LNCAP (cell line): ENCODE data around the gene NCOA1.

Experiments used
- TF ChIP-seq, protein P1 (sequence below): fragments of 450-650 bp; IDR thresholded peaks from 2 replicates; pipeline ENCODE4 v1.5.1; 2017; ENCODE audit warnings: mild to moderate bottlenecking

Gene NCOA1

DNA sequence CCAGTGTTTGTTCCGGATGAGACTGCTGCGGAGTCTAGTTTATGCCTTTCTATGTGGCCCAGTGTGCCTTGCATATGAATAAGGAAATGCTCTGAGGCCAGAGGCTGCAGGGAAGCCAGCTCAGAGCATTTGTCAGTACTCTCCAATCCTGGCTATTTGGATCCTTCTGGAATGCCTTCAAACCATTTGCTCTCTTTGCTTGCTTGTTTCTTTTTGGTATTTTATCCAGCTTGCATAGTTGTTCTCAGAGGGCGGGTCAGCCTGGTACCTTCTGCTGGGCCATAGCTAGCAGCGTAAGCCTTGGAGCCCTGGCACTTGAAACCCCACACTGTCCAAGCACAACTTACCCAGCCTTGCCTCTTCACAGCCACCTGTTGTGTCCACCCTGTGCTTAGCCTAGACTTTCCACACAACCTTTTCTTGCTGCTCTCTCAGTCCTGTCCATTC lies 322.7 kb downstream of the NCOA1 start:
- TF ChIP-seq, protein P1, sequence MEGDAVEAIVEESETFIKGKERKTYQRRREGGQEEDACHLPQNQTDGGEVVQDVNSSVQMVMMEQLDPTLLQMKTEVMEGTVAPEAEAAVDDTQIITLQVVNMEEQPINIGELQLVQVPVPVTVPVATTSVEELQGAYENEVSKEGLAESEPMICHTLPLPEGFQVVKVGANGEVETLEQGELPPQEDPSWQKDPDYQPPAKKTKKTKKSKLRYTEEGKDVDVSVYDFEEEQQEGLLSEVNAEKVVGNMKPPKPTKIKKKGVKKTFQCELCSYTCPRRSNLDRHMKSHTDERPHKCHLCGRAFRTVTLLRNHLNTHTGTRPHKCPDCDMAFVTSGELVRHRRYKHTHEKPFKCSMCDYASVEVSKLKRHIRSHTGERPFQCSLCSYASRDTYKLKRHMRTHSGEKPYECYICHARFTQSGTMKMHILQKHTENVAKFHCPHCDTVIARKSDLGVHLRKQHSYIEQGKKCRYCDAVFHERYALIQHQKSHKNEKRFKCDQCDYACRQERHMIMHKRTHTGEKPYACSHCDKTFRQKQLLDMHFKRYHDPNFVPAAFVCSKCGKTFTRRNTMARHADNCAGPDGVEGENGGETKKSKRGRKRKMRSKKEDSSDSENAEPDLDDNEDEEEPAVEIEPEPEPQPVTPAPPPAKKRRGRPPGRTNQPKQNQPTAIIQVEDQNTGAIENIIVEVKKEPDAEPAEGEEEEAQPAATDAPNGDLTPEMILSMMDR, result no peak

DNA sequence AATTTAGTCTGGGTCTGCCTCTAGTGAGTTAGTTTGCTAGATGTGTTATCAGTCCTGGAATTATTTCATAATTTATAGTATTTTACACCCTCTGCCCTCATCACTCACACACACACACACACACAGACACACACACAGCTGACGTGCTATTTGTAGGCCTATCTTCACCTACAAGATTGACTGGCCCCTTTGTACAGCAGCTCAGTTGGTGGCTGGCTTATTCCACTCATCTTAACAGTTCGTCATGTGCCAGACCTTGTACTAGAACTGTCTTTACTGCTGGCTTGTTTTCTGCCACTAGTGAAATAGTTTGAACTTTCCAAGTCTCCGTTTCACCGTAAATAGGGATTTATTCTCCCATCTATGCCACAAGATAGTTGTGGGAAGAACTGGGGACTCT lies 323.5 kb downstream of the NCOA1 start:
- TF ChIP-seq, protein P1, result no peak

DNA sequence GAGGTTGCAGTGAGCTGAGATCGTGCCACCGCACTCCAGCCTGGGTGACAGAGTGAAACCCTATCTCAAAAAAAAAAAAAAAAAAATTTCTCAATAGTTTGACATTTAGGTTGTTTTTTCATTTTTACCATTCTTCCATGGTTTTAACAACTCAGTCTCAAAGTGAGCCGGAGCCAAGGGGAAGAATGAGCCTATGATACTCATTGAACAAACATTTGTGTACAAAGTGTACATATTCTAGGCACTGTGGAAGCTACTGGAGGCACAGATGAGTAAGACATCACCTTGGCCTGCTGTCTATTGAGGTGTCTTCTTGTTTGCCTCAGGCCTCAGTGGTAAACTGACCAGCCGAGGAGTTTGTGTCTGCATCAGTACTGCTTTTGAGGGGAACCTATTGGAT lies 324.1 kb downstream of the NCOA1 start:
- TF ChIP-seq, protein P1, result no peak

DNA sequence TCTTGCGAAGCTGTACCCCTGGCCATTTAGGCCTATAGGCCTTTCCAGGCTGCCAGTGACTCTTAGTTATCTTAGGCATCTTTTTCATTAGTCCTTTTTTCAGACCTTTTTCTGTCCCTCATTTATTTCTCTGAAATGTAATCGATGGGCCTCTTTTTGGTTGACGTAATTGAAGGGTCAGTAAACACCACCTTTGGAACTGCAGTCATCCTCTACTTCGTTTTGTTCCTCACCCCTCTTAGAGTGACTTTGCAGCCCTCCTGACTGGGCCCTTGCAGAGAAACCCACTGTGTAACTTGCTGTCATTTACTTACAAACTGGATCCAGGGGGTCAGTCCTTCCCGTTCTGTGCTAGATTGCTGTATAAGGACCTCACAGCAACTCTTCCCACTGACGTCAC lies 325.4 kb downstream of the NCOA1 start:
- TF ChIP-seq, protein P1, result no peak

DNA sequence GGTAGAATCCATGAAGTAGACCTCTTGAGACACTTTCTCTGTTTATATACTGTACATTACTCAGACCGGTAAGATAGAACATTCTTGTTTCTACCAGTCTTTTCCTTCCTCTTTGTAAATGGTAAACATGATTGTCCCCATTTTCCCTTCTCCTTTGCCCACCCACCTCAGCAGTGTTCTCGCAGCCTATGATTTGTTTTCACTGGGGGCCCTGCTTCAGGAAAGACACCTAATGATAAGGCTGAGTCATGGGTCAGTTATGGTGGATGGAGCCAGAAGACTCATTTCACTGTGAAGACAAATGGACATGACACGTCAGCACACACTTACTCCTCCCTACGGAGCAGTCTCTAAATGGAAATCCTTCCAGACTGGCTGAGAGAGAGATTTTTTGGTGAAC lies 325.8 kb downstream of the NCOA1 start:
- TF ChIP-seq, protein P1, result no peak

DNA sequence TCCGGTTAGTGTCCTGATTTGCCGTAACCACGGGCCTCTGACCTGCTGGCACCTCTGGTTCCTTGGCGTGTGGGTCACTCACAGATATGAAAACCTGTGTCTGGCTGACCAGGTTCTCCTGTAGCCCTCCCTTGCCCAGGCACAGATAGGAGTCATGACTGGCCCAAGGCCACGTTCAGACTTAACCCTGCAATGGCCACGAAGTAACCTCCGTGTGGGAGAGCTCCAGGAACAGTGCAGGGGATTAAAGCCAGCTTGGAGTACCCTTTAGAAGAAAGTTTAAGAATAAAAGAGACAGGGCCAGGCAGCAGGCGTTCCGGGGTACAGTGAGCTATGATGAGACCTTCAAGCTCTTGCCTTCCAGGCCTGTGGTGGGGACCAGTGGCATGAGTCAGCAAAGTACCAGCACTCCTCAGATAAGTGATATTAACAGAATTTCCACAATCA lies 327.7 kb downstream of the NCOA1 start:
- TF ChIP-seq, protein P1, result no peak

DNA sequence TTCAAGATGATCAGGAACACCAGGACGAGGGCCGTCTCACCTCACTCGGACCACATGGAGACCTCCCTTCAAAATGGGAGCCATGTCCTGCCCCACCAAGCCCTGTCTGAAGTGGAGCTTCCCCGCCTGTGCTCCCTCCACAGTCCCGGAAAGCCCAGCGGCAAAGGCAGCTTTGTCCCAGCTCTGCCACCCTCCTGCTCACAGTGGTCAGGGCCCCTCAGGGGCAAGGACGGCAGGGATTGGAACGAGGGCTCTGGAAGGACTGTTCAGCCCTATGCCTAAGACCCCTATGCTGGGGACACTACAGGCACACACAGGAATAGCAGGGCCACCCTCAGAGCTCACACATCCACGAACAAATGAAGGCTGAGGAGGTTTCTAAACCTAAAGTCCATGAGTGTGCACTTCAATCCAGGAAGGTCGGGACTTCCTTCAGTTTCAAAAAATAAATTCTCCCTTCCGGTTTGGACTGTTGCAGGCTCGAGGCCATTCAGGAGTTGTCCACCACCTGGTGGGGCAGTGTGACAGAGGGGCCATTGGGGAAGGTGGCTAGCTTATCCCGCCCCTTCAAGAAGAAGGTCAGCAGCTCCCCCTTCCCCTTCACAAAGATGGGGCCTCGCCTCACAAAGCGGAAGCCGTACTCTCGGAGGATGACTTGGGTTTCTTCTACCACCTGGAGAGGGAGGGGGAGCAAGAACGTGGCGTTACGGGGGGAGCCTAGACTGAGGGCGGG lies 328.6 kb downstream of the NCOA1 start:
- TF ChIP-seq, protein P1, result no peak

DNA sequence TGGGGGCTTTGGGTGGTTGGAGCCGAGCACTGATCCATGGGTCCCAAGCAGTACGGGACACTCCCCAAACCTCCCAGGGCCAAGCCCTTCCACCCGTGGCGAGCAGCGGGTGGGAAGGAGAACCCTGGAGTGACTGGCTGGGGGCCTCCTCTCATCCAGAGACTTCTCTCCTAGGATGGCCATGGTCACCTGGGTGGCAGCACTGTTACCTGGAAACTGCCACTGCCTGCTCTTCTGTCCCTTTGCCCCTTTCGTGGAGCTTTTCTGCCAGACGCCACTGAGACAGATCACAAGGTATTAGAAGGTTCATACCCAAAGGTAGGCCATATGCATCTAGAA lies 329.1 kb downstream of the NCOA1 start:
- TF ChIP-seq, protein P1, result no peak
